Measurements from ENCODE around the gene PAX8.

The PAX8 gene

DNA sequence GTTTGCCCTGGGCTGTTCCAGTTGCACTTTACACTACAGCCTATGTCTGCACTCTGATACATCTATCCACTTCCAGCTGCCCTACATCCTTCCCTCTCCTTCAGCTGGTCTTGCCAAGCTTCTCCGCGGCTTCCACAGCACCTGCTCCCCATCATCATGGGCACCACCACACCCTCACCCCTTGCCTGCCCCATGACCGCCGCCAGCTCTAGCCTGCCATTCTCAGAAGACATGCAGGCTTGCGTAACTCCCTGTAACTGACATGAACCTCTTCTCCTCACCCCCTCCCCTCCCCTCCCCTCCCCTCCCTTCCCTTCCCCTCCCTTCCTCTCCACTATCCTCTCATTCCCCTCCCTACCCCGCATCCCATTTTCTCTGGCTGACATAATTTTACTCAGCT is 46.0 kb downstream of the PAX8 start:
- no peak overlapping the region for H3K4me3 ChIP-seq (ENCODE audit: low read depth, low read length)
- H3K9me3 ChIP-seq (ENCODE audit: control insufficient read depth, insufficient read depth, low read depth, low read length), result no peaks in the 10 kb centered on the region
- ChIA-PET POLR2A (no interaction called here), CTCF (interaction anchor here (0.6 to 1.2 kb wide), 2 partner anchors 25 to 158 kb away, joined by 3 read pairs; no protein-coding TSS in a partner anchor)
- TF ChIP-seq TRIM28 (IDR thresholded peaks at IDR 0.05; ENCODE audit: borderline replicate concordance, low read length) (no peak), IKZF3 (tag by site-specific recombination; IDR thresholded peaks at IDR 0.05) (no peak)
- no peak overlapping the region for H3K27ac ChIP-seq (ENCODE audit: extremely low read depth, low read depth, low read length)
- H3K4me1 ChIP-seq (ENCODE audit: control insufficient read depth, insufficient read depth, low read length), result no peaks in the 10 kb centered on the region
- H3K36me3 ChIP-seq (ENCODE audit: control insufficient read depth in 2 of 2, insufficient read depth in 1 of 2, low read length in 2 of 2), result no peaks in the 10 kb centered on the region

DNA sequence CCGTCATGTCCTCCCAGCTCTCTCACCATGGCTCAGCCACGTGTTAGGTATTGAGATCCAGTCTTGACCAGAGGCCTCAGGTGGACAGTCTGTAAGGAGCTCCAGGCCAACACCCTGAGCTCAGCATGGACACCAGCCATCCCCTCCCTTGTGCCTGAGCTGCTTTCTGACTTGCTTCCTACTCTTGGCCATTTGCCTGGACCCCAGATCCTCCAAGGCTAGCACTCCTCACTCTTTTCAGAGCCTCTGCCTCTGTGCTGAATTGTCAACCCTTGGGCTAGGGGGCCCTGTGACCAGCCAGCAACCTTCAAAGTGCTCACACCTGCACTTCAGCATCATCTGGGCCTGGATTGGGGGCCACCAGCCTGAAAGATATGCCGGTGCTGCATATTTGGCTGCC is 46.6 kb downstream of the PAX8 start:
- no peaks in the 10 kb centered on the region for H3K36me3 ChIP-seq (ENCODE audit: control insufficient read depth in 2 of 2, insufficient read depth in 1 of 2, low read length in 2 of 2)
- no peak overlapping the region for H3K27ac ChIP-seq (ENCODE audit: extremely low read depth, low read depth, low read length)
- CTCF ChIA-PET, result interaction anchor here (1.0 to 1.2 kb wide), 2 partner anchors 28 to 158 kb away, joined by 3 to 5 read pairs; no protein-coding TSS in a partner anchor
- no peaks in the 10 kb centered on the region for H3K4me1 ChIP-seq (ENCODE audit: control insufficient read depth, insufficient read depth, low read length)
- no peak for TF ChIP-seq ZBTB7A (tag by site-specific recombination; IDR thresholded peaks at IDR 0.05; ENCODE audit: low read depth)
- TF ChIP-seq ZNF843 (tag by site-specific recombination; IDR thresholded peaks at IDR 0.05), result no peak
- no peak for TF ChIP-seq ZNF558 (tag by site-specific recombination; IDR thresholded peaks at IDR 0.05)
- TF ChIP-seq ZNF701 (tag by site-specific recombination; IDR thresholded peaks at IDR 0.05), result no peak
- TF ChIP-seq, protein P1, sequence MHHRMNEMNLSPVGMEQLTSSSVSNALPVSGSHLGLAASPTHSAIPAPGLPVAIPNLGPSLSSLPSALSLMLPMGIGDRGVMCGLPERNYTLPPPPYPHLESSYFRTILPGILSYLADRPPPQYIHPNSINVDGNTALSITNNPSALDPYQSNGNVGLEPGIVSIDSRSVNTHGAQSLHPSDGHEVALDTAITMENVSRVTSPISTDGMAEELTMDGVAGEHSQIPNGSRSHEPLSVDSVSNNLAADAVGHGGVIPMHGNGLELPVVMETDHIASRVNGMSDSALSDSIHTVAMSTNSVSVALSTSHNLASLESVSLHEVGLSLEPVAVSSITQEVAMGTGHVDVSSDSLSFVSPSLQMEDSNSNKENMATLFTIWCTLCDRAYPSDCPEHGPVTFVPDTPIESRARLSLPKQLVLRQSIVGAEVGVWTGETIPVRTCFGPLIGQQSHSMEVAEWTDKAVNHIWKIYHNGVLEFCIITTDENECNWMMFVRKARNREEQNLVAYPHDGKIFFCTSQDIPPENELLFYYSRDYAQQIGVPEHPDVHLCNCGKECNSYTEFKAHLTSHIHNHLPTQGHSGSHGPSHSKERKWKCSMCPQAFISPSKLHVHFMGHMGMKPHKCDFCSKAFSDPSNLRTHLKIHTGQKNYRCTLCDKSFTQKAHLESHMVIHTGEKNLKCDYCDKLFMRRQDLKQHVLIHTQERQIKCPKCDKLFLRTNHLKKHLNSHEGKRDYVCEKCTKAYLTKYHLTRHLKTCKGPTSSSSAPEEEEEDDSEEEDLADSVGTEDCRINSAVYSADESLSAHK (tag by site-specific recombination; IDR thresholded peaks at IDR 0.05), result no peak
- TF ChIP-seq ZNF24 (tag by site-specific recombination; IDR thresholded peaks at IDR 0.05), result no peak
- no peak for TF ChIP-seq ZNF354C (tag by site-specific recombination; IDR thresholded peaks at IDR 0.05; ENCODE audit: borderline replicate concordance, low read depth)
- TF ChIP-seq ZNF133 (tag by site-specific recombination; IDR thresholded peaks at IDR 0.05), result no peak
- H3K4me3 ChIP-seq (ENCODE audit: low read depth, low read length), result no peak overlapping the region
- POLR2A ChIA-PET, result no interaction called here
- no peaks in the 10 kb centered on the region for H3K9me3 ChIP-seq (ENCODE audit: control insufficient read depth, insufficient read depth, low read depth, low read length)

DNA sequence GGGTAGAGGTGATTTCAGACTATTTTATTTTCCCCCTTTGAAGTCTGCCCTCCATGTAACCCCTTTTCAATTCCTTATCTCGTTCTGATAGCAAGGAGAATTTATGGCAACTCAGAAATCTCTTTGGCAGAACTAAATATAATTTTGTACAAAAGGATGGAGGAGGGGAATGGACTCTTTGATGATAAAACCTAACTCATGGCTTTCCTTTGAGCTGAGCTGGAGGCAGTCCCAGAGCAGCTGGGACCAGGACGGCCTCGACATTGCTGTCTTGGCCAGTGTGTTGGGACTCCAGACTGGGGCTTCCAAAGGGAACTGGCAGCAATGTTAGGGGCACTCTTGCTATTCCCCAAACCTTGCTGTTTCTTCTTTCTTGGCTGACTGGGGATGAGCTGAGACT is 47.7 kb downstream of the PAX8 start:
- ChIA-PET POLR2A (no interaction called here), CTCF (interaction anchor here (0.7 to 0.9 kb wide), 3 partner anchors 9 to 151 kb away, joined by 3 to 4 read pairs (median 4); no protein-coding TSS in a partner anchor)
- H3K9me3 ChIP-seq (ENCODE audit: control insufficient read depth, insufficient read depth, low read depth, low read length), result no peaks in the 10 kb centered on the region
- no peaks in the 10 kb centered on the region for H3K36me3 ChIP-seq (ENCODE audit: control insufficient read depth in 2 of 2, insufficient read depth in 1 of 2, low read length in 2 of 2)
- no peak overlapping the region for H3K4me3 ChIP-seq (ENCODE audit: low read depth, low read length)
- 0 out of 2 replicates have a peak, but pooled peaks cover 2% of the 10 kb centered on the region for H3K4me1 ChIP-seq (ENCODE audit: control insufficient read depth, insufficient read depth, low read length)
- no peak overlapping the region for H3K27ac ChIP-seq (ENCODE audit: extremely low read depth, low read depth, low read length)
- TF ChIP-seq, protein P2, sequence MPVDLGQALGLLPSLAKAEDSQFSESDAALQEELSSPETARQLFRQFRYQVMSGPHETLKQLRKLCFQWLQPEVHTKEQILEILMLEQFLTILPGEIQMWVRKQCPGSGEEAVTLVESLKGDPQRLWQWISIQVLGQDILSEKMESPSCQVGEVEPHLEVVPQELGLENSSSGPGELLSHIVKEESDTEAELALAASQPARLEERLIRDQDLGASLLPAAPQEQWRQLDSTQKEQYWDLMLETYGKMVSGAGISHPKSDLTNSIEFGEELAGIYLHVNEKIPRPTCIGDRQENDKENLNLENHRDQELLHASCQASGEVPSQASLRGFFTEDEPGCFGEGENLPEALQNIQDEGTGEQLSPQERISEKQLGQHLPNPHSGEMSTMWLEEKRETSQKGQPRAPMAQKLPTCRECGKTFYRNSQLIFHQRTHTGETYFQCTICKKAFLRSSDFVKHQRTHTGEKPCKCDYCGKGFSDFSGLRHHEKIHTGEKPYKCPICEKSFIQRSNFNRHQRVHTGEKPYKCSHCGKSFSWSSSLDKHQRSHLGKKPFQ (tag by site-specific recombination; IDR thresholded peaks at IDR 0.05), result no peak
- TF ChIP-seq TCF7L2 (IDR thresholded peaks at IDR 0.05; ENCODE audit: borderline replicate concordance, low read depth, low read length) (peak; percentile 65; the same call in 1 of the 2 replicates), ZNF274 (IDR thresholded peaks at IDR 0.05; ENCODE audit: low read length) (no peak), ZNF274 (tag by site-specific recombination; IDR thresholded peaks at IDR 0.05; ENCODE audit: borderline replicate concordance) (no peak)

DNA sequence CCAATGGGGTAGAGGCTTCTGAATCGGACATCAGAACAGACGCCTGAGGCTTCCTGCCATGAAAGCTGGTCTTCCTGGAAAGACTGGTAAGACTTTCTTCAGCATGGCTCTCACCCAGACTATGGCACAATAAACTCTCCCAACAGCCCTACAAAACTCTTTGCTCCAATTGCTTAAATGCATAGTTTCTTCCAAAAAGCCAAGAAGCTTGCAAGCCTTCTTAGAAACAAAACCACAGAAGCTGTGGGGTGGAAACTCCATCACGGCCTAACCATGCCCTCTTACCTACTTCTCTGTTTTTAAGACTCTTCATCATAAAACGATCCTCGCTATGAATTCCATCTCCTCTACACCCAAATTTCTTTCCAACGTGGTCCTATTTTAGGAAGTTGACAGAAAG is 48.2 kb downstream of the PAX8 start:
- Histone ChIP-seq H3K4me1 (ENCODE audit: control insufficient read depth, insufficient read depth, low read length) (peaks cover 5% of the 10 kb centered on the region; the same call in 1 of the 2 replicates), H3K27ac (ENCODE audit: extremely low read depth, low read depth, low read length) (no peak overlapping the region), H3K36me3 (ENCODE audit: control insufficient read depth in 2 of 2, insufficient read depth in 1 of 2, low read length in 2 of 2) (no peaks in the 10 kb centered on the region), H3K9me3 (ENCODE audit: control insufficient read depth, insufficient read depth, low read depth, low read length) (no peaks in the 10 kb centered on the region), H3K4me3 (ENCODE audit: low read depth, low read length) (no peak overlapping the region)
- no peak for TF ChIP-seq RBAK (tag by site-specific recombination; IDR thresholded peaks at IDR 0.05)
- no peak for TF ChIP-seq ZNF549 (tag by site-specific recombination; IDR thresholded peaks at IDR 0.05)
- CTCF ChIA-PET, result interaction anchor here (0.7 to 1.3 kb wide), 5 partner anchors 9 to 150 kb away, joined by 3 to 4 read pairs (median 3); no protein-coding TSS in a partner anchor
- POLR2A ChIA-PET, result no interaction called here
